CD4-positive, alpha-beta T cell treated with Interleukin-15 for 4 hours (primary cell): ENCODE data around the gene AREG.
"Not testable (repeated sequence)": the region's sequence is repeated elsewhere in the genome, so short reads cannot be mapped to it uniquely, and the experiment has no call there.

Source experiments
- DNase-seq: peaks from one replicate; pipeline ENCODE4 v3.0.0-alpha.2; 2020; ENCODE audit warnings: low spot score

The AREG gene

GRCh38 chr4:74444891-74445642 is at the start of gene AREG:
TSS of gene AREG (plus strand) at chr4:74445136. CDS start at chr4:74445346, 210 bp downstream.
- DNase-seq, result peak; percentile 86

DNA sequence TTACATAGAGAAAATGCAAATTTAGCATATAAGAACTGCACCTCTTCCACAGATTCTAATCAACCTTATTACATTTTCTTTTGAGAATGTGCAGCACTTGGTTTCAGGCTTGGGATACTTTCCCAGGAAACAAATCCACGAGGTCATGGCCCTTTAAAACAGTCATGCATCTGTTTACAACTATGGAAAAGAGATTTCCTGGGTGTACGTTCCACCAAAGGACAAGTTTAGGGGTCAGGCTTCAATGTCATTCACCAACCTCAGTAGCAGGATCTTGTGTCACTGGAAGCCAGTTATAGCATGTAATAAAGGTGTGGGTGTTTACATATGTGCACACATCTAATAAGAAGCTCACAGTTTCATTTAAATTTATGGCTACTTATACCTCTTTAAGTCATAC is 49.3 kb upstream of the AREG start:
- DNase-seq, result no peak

DNA sequence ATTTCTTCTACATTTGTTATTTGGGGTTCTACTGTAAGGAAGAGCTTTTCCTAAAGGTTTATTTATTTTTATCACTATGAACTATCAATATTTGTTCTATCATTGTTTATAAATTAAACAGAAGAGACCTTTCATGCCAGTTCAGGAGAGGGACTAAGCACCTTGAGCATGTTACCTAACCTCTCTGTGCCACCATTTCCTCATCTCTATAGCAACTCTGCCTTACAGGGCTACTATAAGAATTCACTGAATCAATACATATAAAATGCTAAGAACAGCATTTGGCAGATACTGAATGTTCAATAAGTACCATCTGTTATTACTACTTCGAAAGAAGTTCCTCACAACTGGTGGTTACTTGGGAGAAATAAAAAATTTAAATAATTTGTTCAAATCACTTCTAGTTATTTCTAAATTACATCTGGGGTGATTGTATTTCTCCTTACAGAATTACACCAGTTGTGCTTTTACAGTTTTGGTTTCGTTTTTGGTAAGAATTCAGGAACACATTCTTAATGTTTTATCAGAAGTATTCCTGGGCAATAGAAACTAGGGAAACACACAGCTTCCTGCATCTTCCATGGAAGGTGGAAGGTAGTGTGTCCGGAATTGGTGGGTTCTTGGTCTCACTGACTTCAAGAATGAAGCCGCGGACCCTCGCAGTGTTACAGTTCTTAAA is 47.0 kb upstream of the AREG start:
- peak; percentile 16 for DNase-seq

- not testable (repeated sequence) for DNase-seq
These were observed 45.9 kb upstream of the AREG start for GRCh38 chr4:74398894-74399589.

DNA sequence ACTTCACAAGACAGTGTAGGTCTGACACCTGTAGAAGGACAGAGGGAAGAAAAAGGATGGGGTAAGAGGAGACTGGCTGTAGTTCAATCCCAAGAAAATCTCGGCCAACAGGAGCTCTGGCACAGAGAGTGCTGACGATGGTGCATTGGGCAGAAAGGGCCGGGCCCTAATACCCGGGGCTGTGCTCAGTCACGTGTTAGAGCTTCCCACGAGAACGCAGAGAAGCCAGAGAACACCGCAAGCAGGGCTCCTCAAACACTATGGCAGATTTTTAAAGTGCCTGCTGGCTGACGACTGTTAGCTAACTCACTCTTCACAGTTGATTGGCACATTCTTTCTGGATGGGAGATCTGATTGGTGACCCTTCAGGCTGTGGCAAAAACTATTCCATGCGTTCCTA is 44.5 kb upstream of the AREG start:
- no peak for DNase-seq

DNA sequence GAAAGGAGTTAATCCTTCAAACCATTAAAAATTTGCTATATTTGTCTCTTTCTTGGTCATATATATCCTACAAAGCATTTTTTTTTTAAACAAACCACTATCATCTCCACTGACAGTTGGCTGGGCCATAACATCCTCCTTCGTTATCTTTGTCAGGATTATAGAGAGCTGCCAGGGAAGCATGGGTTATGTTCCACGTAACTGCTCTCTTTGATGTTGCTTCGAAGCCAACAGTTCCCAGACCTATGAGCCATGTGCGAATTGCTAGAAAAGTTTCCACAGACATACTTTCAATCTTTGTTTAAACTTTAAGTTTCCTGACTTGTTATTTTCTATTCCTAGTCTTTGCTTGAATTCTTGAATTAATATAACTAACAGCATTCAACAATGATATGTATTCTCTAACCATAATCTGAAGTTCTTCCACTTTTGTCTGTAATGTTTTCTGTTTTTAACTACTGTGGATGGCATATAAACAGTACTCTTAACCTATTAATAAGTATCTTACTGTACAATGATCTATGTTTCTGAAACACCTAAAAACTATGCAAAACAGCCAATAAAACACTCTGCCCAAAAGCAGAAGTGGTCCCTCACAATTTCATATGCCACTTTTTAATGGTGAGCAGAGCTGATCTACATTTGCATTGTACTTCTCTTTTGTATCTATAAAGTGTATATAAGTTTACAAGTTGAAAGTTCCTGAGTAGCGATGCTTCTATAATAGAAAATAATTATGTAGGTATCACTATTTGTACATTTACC is 42.1 kb upstream of the AREG start:
- no peak for DNase-seq

DNA sequence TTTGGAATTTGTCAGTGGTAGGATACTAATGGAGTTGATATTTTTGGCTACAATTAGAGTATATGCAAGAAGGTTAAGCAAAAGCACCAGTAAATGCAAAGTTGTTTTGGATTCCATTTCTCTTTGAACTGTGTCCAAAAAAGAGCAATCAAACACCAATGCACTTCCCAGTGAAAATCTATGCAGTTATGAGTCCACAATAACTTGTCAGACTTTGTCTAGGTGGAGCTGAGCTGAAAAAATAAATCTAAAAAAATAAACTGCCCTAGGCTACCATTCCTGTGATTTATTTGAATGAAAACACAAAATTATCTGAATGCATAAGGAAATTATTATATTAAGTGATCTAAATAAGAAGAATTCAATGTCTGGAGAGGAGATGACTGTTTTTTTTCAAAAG is 37.0 kb upstream of the AREG start:
- DNase-seq, result no peak

DNA sequence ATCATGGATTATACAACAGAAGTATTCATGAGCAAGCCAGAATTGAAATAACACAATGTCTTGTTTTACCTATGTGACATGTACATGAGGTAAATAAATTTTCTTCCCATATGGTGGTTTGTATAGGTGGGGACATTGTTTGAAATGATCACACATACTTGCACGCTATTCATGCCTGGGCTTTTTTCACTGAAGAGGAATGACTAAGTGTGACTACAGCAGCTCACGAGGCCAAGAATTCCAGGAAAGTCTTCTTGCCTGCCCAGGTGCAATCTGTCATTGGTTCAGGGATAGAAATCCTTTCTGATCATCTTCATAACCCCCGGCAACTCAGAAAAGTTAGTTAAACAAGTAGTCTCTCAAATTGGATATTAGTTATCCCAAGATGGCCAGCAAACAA is 36.3 kb upstream of the AREG start:
- no peak for DNase-seq

DNA sequence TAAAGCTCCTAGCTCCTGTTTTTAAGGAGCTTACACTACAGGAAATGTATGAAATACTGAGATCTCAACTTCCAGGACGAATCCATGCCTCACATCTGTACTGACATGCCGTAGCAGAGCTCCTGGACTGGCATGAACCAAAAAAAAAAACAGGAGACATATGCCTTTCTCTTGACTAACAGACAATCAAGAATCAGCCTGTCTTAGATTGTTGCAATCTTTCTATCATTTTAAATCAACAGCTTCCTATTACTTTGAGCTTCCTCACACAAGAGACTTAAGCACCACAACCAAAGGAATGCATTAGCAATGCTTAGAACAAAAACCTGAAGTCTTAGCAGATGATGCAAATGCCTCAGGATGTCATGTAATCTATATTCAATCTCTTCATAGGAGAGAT is 34.7 kb upstream of the AREG start:
- no peak for DNase-seq

GRCh38 chr4:74412225-74412624 is 32.7 kb upstream of the AREG start:
- no peak for DNase-seq

- DNase-seq, result no peak
These were observed 31.7 kb upstream of the AREG start for GRCh38 chr4:74413265-74413664.

DNA sequence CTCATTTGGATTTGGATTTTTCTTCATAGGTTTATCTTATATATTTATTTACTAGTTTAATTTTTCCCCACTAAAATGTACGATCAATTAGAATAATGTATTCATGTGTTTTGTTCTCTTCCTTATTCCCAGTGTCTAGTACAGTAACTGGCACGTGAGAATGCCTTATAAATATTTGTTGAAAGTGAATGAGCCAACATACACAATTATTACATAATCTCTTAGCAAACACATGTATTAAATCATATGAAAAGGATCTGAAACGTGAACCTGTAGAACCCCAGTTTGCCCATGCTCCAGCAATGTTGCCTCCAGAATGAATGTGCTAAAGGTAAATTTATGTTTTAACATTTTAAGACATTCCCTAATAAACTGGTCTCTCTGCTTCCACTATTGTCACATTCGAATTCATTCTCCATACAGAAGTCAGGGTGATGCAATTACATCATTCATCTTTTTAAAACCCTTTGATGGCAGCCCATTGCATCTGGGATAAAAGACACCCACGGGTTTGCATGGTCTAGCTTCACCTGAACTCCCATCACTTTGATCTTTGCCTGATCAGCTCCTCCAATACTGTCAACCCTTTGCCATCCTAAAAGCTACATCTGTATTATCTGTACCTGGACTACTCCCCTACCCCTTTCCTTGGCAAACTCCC is 30.7 kb upstream of the AREG start:
- DNase-seq, result no peak

- no peak for DNase-seq
These were observed 29.2 kb upstream of the AREG start for GRCh38 chr4:74415602-74416300.

GRCh38 chr4:74418063-74418670 is 26.8 kb upstream of the AREG start:
- DNase-seq, result no peak

- no peak for DNase-seq
These were observed 24.1 kb upstream of the AREG start for GRCh38 chr4:74420863-74421262.

DNA sequence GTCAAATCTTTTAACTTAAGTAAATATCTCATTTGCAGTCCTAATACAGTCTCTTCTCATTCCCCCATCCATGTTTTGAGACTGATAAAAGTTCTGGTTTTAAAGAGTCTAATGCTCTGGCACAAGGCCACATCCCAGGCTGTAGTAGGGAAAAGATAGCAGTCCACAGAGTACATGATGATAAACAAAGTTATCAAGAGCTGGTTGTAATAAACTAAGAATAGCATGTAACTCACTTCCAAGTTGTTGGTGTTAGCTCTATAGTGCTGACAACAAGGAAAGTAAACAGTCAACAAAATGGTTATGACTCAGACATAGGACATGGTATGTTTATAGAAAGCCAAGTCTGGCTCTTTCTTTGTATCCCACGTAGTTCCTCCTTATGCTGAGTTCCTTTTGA is 21.8 kb upstream of the AREG start:
- DNase-seq, result no peak

- no peak for DNase-seq
These were observed 20.8 kb upstream of the AREG start for GRCh38 chr4:74424111-74424510.

- no peak for DNase-seq
These were observed 18.8 kb upstream of the AREG start for GRCh38 chr4:74426101-74426500.

GRCh38 chr4:74428276-74428675 is 16.7 kb upstream of the AREG start:
- no peak for DNase-seq

DNA sequence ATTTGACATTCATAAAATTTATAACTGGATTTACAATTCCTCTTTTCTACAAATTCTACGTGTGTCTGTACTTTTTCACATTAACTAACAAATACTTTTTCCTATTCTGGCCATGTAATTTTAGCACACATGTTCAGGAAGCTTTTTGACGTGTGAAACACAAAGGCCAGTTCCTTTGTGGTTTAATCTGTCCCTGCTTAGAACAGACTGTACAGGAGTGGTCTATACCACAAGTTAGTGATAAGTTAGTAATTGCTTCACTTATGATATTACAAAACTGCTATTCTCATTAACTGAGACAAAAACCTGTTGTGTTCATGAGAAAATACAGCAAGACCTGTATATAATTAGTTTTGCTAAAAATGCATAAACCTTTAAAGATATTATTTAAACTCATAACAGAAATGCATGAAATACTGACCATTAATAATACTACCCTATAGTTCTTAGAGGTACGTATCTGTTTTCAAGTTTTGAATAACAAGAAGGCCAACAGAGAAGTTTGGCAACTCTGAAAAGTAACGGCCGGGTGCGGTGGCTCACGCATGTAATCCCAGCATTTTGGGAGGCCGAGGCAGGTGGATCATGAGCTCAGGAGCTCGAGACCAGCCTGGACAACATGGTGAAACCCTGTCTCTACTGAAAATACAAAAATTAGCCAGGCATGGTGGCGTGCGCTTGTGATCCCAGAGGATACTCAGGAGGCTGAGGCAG is 13.7 kb upstream of the AREG start:
- DNase-seq, result no peak
